Tibial nerve (tissue), 4 donors: ENCODE data around the gene CERS1. TPM values are rescaled to one million over a fixed set of nuclear protein-coding genes. Genes with fewer than 3 reads are reported as not detected.

Experiments
- DNase-seq, 2 donors: peaks; one replicate each; pipeline ENCODE4 v3.0.0-alpha.2; 2019; ENCODE audit warnings: low spot score in 2 of 2
- H3K27ac ChIP-seq, 4 donors: fragments of 200-600 bp; sonication (generic) in 3 of 4; one replicate each; pipeline ENCODE4 v1.5.1; 2017 to 2019; ENCODE audit warnings: mild to moderate bottlenecking in 1 of 4
- H3K27me3 ChIP-seq, 2 donors: fragments of 200-600 bp; sonication (generic) in 1 of 2; one replicate each; pipeline versions ENCODE4 v1.5.1 to v1.6.0; 2017 to 2019
- H3K36me3 ChIP-seq, 3 donors: fragments of 200-600 bp; sonication (generic); one replicate each; pipeline ENCODE4 v1.5.1; 2018 to 2019
- H3K4me1 ChIP-seq, 4 donors: fragments of 200-600 bp; sonication (generic) in 3 of 4; one replicate each; pipeline ENCODE4 v1.5.1; 2017 to 2019
- H3K4me3 ChIP-seq, 4 donors: fragments of 200-600 bp; sonication (generic) in 3 of 4; one replicate each; pipeline ENCODE4 v1.5.1; 2017 to 2019; ENCODE audit warnings: mild to moderate bottlenecking in 1 of 4, moderate library complexity in 1 of 4
- H3K9me3 ChIP-seq, 4 donors: fragments of 200-600 bp; sonication (generic) in 3 of 4; one replicate each; pipeline ENCODE4 v1.5.1; 2017 to 2019
- EP300 ChIP-seq, 2 donors: sonication (generic); formaldehyde crosslinking; IDR thresholded peaks; one replicate each; pipeline ENCODE4 v1.6.1; 2017; ENCODE audit warnings: antibody characterized with exemption in 2 of 2, mild to moderate bottlenecking in 1 of 2
- POLR2A ChIP-seq, 2 donors: fragments of 450-650 bp; IDR thresholded peaks; one replicate each; pipeline ENCODE4 v1.6.1; 2017; ENCODE audit warnings: antibody characterized with exemption in 2 of 2, mild to moderate bottlenecking in 2 of 2, moderate library complexity in 2 of 2
- WGBS, 2 donors: methylation state at CpG; one replicate each; pipeline ENCODE4 v1.1.5; 2018; 5-methylcytosine and 5-hydroxymethylcytosine counted together
- total RNA-seq, 4 donors: library from RNA; depleted of rRNA; stranded (reverse); fragments of >200 nt; gene quantifications; one replicate each; pipeline ENCODE4 v1.1.0, GENCODE V29; 2016
- TF ChIP-seq, protein P1 (sequence below), 5 experiments: fragments of 200-600 bp in 3 of 5; fragments of 450-650 bp in 2 of 5; sonication (generic) in 3 of 5; IDR thresholded peaks; one replicate each; pipeline ENCODE4 v1.5.1; 2016 to 2019; ENCODE audit warnings: antibody characterized with exemption in 5 of 5, mild to moderate bottlenecking in 3 of 5, moderate library complexity in 2 of 5

Gene CERS1
- total RNA-seq, 4 donors from 2014 or later: 7.0 to 14.9 (median 13.4) TPM

DNA sequence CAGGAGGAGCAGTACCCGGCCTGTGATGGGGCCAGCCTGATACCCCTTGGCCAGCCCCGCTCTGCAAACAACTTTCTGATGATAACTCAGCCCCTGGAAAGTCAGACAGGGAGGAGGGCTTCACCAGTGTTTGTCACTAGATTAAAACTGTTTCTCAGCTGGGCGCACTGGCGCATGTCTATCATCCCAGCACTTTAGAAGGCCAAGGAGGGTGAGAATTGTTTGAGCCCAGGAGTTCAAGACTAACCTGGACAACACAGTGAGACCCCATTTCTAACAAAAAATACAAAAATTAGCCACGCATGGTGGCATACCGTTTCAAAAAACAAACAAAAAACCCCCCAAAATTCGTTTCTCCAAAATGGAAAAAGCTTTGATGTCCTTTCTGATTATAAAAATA lies 5.5 kb upstream of the CERS1 start:
- DNase-seq: no peak
- peaks cover 0 to 82% (median 8%) of the 10 kb centered on the region in 3 donors for H3K36me3 ChIP-seq

DNA sequence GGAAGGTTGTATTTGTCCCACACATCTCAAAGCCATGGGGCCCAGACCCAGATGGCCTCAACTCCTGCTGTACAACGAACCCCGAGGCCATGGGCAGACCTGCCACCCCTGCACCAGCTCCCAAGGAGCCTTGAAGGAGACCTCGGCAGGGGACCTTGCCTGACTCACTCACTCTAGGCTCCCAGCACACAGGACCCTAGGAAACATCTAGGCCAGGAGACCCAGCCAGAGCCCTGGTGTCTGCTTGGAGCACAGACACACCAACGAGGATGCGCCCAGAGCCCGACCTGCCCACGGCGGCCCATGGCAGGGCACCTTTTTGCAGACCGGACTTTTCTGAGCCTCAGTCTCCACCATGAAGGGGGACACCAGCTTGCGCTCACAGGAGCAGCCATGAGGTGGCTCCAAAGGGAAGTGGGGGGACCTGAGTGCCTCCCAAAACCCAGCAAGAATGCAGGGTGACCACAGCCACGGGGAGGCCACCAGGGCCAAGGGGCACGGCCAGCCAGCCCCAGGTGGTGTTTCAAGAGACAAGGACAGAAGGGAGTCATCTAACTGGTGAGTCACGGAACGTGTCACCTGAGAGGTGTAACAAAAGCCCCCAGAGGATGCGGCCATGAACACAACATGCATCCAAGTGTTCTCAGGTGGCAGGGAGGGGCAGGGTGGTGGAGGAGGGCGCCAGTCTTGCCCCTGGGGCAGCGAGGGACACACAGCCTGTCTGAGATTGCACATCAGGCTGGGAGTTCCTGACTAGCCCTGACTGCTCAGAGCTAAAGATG lies 4.9 kb upstream of the CERS1 start:
- no peak for DNase-seq
- H3K27me3 ChIP-seq: peaks cover 0 to 7% of the 10 kb centered on the region in 2 donors
- no peak overlapping the region for H3K27ac ChIP-seq
- TF ChIP-seq, protein P1, sequence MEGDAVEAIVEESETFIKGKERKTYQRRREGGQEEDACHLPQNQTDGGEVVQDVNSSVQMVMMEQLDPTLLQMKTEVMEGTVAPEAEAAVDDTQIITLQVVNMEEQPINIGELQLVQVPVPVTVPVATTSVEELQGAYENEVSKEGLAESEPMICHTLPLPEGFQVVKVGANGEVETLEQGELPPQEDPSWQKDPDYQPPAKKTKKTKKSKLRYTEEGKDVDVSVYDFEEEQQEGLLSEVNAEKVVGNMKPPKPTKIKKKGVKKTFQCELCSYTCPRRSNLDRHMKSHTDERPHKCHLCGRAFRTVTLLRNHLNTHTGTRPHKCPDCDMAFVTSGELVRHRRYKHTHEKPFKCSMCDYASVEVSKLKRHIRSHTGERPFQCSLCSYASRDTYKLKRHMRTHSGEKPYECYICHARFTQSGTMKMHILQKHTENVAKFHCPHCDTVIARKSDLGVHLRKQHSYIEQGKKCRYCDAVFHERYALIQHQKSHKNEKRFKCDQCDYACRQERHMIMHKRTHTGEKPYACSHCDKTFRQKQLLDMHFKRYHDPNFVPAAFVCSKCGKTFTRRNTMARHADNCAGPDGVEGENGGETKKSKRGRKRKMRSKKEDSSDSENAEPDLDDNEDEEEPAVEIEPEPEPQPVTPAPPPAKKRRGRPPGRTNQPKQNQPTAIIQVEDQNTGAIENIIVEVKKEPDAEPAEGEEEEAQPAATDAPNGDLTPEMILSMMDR (IDR thresholded peaks at IDR 0.05): no peak
- TF ChIP-seq EP300 (IDR thresholded peaks at IDR 0.05) (no peak), POLR2A (IDR thresholded peaks at IDR 0.05) (no peak)
- no peak overlapping the region for H3K4me3 ChIP-seq
- H3K9me3 ChIP-seq: no peaks in the 10 kb centered on the region
- 90 to 91% methylated on average over 9 to 15 of the region's 17 CpGs for WGBS, 2 donors
- H3K4me1 ChIP-seq: peaks cover 0 to 17% (median 5%) of the 10 kb centered on the region in 4 donors
- peaks cover 0 to 76% (median 5%) of the 10 kb centered on the region in 3 donors for H3K36me3 ChIP-seq

More for the DNA sequence above, 5.5 kb upstream of the CERS1 start:
- Histone ChIP-seq H3K9me3 (no peaks in the 10 kb centered on the region), H3K27ac (no peak overlapping the region), H3K4me3 (no peak overlapping the region), H3K4me1 (peaks cover 0 to 13% (median 1%) of the 10 kb centered on the region in 4 donors), H3K27me3 (peaks cover 0 to 4% of the 10 kb centered on the region in 2 donors)
- TF ChIP-seq, protein P1 (IDR thresholded peaks at IDR 0.05): no peak
- TF ChIP-seq EP300 (IDR thresholded peaks at IDR 0.05) (no peak), POLR2A (IDR thresholded peaks at IDR 0.05) (no peak)
- 91 to 96% methylated on average over 6 to 7 of the region's 7 CpGs for whole genome bisulfite sequencing, 2 donors

DNA sequence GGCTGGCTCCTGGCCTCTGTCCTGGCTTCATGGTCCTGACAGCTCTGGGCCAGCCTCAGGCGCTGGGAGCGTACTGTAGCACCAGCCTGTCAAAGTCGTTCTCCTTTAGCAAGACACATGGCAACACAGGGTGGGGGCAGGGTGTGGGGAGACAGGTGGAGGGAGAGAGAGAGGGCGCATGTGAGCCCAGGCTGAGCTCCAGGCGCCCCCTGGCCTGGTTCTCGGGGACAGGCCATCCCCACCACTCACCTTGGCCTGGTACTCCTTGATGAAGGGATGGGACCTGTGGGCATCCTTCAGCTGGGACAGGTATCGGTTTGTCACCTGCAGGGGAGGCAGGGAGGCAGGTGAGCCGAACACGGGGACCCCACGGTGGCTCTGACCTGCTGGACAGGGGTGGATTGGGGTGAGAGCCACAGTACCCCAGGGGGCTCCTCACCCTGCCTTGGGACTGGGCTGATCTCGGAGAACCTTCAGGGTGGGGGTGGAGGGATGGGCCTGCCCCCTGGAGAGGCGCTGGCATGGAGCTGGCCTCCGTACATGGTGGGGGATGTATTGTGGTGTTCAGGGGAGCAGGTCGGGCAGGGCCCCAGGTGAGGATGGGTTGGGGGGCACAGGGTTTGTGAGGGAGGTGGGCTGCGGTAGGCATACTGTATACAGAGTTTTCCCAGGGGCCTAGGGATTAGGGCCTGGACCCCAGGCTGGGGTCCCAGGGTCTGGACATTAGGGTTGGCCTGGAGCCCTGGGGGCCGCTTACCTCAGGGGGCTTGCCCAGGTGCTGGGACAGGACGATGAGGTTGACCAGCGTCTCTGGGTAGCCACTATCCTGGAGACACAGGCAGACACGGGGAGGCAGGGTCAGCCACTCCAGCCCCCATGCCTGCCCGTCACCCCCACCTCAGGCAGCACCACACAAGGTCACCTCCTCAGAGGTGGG lies 3.9 kb upstream of the CERS1 start:
- H3K9me3 ChIP-seq: no peaks in the 10 kb centered on the region
- no peak overlapping the region for H3K4me3 ChIP-seq
- peaks cover 0 to 13% of the 10 kb centered on the region in 2 donors for H3K27me3 ChIP-seq
- TF ChIP-seq, protein P1 (IDR thresholded peaks at IDR 0.05): no peak
- TF ChIP-seq EP300 (IDR thresholded peaks at IDR 0.05) (no peak), POLR2A (IDR thresholded peaks at IDR 0.05) (no peak)
- no peak overlapping the region for H3K27ac ChIP-seq
- H3K4me1 ChIP-seq: peaks cover 0 to 25% (median 8%) of the 10 kb centered on the region in 4 donors
- peaks cover 0 to 66% (median 5%) of the 10 kb centered on the region in 3 donors for H3K36me3 ChIP-seq
- WGBS, 2 donors: 88 to 90% methylated on average over 14 to 19 of the region's 20 CpGs
- DNase-seq: no peak

DNA sequence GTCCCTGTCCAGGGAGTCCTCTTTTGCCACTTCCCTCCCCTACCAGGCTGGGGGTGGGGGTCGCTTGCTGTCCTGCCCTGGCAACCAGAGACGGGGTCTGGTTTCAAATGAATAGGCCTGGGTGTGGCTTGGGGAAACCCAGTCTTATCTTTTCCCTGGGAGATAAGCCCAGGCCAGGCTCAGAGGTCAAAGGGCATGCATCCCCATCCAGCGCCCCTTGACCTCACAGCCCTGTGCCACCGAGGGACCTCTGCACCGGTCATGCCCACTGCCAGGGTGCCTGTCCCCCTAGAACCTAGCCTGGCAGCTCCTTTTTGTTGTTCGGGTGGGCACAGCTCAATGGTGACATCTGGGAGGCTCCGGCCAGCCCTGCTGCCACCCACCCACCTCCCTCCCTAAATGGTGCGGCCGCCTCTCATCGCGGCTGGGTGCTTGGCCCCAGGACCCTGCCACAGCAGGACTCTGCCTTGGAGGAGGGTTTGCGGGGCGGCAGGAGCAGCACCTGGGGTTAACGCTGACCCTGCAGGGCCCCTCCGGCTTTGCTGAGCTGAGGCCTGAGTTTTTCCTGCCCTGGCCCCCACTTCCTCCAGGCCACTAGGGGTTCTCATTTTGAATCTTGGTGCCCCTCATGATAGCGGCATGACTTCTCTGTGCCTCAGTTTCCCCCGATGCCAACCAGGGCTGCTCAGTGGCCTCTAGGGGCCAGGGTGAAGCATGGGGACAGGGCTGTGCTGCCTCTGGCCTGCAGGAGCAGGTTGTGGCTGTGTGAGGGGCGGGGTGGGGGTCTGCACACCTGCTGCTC lies 2.9 kb upstream of the CERS1 start:
- no peak overlapping the region for H3K4me3 ChIP-seq
- H3K9me3 ChIP-seq: no peaks in the 10 kb centered on the region
- H3K27me3 ChIP-seq: peaks cover 0 to 24% of the 10 kb centered on the region in 2 donors
- H3K4me1 ChIP-seq: peaks cover 0 to 36% (median 9%) of the 10 kb centered on the region in 4 donors
- H3K27ac ChIP-seq: peak overlapping the region in 2 of 4 donors; percentile 28 to 61
- no peak for DNase-seq
- H3K36me3 ChIP-seq: peaks cover 0 to 55% (median 5%) of the 10 kb centered on the region in 3 donors
- WGBS, 2 donors: 66 to 71% methylated on average over 10 to 12 of the region's 18 CpGs
- TF ChIP-seq EP300 (IDR thresholded peaks at IDR 0.05) (no peak), POLR2A (IDR thresholded peaks at IDR 0.05) (no peak)
- TF ChIP-seq, protein P1 (IDR thresholded peaks at IDR 0.05): no peak
